NCI-H1694 treated with DMSO at 0.1 percent for 48 hours (cell line): Measurements from ENCODE around the gene FXYD3.

Source experiments
- DNase-seq: peaks from one replicate; lab custom pipeline; 2025; lab: John Stamatoyannopoulos, UW

Gene FXYD3, protein sequence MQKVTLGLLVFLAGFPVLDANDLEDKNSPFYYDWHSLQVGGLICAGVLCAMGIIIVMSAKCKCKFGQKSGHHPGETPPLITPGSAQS

DNA sequence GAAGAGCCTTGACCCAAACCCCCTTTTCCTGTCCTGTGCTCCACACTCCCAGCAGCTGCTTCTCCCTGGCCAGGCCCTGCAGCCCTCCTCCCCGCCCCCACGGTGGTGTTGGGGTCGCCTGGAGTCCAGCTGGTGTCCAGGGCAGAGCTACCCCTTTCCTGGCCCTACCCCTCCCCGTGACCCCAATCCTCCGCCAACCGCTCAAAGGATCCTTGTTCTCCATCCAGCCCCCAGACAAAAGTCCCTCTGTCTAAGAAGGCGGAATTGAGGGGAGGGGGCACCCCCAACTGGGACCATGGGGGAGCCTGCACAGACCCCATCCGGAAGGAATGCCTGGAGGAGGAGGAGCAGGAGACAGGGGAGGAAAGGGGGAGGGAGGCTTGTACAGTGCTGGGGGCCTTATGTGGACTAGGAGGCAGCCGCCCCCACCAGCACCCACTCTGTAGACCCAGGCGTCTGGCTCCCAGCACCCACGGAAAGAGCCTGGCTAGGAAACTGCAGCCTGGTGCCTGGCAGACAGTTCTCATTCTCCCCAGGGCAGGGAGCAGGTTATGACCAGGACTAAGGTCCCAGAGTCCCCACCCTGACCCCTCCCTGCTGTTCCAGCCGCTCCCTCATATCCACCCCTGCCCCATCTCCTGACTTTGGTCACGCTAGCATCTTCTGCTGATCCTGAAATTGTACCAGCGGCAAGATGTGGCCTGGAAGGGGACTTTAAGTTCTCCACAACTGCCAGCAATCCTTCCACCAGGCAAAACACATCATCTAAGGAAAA lies at the start of gene FXYD3:
Gene FXYD3, plus strand, starts transcription at position 647 of the 775 bp plus-strand sequence. CDS start 3,554 bp downstream, outside the sequence.
- DNase-seq: no peak

- DNase-seq: no peak
Observed at GRCh38 chr19:35066121-35066520, 49.5 kb upstream of the FXYD3 start.

DNA sequence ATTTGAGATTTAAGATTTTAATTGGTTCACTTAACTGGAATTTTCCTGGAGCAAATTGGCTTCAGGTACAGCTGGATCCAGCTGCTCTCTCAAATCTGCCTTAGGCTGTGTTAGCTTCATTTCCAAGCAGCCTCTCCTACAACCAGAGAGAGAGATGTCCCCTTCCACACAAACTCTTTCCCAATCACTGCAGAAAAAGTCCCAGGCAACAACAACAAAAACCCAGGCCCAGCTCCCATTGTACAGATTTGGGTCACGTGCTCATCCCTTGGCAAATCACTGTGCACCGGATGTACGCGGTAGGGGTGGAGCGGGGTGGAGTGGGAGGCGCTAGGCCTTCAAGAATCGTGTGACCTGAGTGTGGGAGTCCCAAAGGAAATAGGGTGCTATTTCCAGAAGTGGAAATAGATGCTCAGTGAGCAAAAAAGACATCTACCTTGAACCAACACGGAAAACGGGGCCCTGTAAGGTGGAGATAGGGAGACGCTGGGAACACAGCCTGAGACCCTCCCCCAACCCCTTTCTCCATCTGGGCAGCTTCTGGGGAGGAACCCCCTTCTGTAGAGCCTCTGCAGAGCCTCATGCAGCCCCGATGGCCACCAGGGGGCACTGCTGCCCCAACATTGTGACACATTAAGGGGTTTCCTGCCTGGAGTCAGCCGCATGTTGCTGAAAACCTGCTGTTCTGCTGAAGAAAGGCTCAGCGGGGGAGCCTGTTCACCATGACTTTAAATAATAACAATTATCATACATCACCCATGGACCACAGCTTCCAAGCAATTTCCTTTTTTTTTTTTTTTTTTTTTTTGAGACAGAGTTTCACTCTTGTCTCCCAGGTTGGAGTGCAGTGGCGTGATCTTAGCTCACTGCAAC lies 48.7 kb upstream of the FXYD3 start:
- peak; percentile 88 for DNase-seq

DNA sequence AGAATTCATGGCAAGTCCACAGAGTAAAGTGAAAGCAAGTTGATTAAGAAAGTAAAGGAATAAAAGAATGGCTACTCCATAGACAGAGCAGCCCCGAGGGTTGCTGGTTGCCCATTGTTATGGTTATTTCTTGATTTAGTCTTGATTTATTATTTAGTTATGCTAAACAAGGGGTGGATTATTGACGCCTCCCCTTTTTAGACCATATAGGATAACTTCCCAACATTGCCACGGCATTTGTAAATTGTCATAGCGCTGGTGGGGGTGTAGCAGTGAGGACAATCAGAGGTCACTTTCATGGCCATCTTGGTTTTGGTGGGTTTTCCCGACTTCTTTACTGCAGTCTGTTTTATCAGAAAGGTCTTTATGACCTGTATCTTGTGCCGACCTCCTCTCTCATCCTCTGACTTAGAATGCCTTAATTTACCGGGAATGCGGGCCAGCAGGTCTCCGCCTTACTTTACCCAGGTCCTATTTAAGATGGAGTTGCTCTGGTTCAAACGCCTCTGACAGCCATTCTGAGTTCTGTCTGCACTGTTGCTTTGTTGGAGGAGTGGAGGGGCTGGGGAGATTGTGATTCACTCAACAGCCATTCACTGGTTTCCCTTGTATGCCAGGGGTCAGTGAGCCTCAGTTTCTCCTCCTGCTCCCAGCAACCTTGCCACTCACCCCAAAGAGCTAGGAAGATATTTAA lies 46.5 kb upstream of the FXYD3 start:
- DNase-seq: no peak

- peak; percentile 11 for DNase-seq
Observed at GRCh38 chr19:35069696-35070095, 45.9 kb upstream of the FXYD3 start.

DNA sequence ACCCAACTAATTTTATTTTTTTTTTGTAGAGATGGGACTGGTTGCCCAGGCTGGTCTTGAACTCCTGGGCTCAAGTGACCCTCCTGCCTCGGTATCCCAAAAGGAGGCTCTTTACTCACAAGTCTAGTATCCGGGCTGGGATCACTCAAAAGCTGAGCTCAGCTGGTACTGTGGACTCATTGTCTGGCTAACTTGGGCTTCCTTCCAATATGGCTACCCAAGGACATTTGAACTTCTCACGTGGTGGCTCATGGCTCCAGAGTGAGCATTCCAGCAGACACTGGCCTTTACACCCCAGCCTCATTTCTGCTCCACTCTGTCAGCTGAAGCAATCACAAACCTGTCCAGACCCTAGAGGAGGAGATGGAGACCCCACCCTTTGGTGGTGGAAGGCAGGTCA lies 45.2 kb upstream of the FXYD3 start:
- no peak for DNase-seq

- DNase-seq: no peak
Observed at GRCh38 chr19:35073516-35073915, 42.1 kb upstream of the FXYD3 start.

- DNase-seq: no peak
Observed at GRCh38 chr19:35073941-35074340, 41.7 kb upstream of the FXYD3 start.

GRCh38 chr19:35074426-35075201 lies 41.0 kb upstream of the FXYD3 start:
- no peak for DNase-seq

DNA sequence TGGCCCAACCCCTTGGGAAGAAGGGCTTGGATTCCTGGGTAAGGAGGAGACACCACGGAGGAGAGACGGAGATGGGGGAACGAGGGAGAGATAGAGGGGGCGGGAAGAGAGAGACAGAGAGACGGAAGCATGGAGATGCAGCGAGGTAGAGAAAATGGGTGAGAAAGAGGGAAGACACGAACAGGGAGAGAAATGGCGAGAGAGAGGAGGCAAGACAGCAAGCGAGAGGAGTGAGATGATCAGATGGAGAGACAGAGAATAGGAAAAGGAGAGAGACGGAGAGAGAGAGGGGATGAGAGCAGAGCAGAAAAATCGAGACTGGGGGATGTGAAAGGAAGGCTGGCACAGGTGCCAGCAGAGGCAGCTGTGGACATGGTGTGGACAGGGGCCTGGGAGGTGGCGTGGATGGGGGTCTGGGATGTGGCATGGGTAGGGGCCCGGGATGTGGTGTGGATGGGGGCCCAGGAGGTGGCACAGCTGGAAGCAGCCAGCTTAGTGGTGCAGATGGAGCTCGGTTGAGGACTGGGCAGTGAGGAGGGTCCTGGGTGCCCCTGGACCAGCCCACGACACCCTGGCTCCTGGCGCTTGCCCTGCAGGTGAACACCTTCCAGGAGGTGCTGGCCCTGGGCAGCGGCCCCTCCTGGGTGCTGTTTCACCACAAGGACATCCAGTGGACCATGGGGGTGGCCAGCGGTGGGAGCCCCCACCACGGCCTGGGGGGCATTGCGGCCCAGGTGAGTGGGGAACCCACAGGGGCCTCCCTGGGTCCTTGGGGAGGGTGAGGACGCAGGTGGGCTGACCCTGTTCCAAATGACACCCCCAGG lies 40.2 kb upstream of the FXYD3 start:
- DNase-seq: no peak

- DNase-seq: no peak
Observed at GRCh38 chr19:35076026-35076370, 39.6 kb upstream of the FXYD3 start.

- DNase-seq: no peak
Observed at GRCh38 chr19:35076657-35077056, 39.0 kb upstream of the FXYD3 start.

GRCh38 chr19:35077411-35078223 lies 38.0 kb upstream of the FXYD3 start:
- DNase-seq: no peak

DNA sequence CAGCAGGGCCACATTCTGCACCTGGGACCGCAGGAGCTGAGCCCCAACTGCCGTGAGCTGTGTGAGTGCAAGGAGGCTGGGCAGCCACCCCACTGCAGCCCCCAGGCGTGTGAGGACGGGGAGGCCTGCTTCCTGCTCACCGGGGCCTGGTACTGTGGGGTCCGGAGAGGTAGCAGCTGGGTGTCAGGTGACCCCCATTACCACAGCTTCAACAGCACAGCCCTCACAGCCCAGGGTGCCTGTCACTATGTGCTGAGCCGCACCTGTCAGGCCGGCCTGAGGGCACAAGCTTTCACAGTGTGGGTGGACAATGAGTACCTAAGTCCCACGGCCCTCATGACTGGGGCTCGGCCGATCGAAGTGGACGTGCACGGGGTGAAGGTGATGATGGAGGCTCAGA lies 35.8 kb upstream of the FXYD3 start:
- DNase-seq: no peak

DNA sequence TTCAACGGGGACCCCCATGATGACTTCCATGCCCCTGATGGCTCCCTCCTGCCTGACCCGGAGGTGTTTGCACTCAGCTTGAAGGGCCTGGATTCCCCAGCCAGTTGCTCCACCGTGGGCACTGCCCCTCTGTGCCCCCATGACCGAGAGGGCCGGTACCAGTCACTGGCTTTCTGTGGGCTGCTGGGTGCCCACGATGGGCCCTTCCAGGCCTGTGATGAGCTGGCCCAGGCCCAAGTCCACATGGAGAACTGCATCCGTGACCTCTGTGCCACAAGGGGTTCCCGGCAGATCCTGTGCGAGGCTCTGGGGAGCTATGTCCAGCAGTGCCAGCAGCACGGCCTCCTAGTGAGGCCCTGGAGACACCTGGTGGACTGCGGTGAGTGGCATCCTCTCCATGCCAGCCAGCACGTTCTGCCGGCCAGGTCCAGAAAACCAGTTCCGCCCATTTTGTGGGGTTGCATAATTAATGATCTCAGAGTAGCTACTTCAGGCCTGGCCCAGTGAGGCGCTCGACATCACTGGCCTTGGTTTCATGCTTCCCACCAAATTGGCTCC lies 34.9 kb upstream of the FXYD3 start:
- no peak for DNase-seq

- no peak for DNase-seq
Observed at GRCh38 chr19:35081201-35081600, 34.4 kb upstream of the FXYD3 start.

- DNase-seq: no peak
Observed at GRCh38 chr19:35083691-35084508, 31.7 kb upstream of the FXYD3 start.

DNA sequence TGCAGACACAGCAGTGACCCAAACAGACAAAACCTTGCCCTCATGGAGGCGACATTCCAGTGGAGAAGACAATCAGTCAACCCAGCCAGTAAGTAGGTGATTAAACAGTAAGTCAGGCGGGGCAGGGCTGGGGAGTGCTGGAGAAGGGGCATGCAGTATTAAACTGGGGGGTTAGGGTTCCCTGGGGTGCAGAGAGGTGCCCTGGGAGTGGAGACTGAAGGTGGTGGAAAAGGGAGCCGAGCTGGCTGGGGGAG lies 31.2 kb upstream of the FXYD3 start:
- no peak for DNase-seq

DNA sequence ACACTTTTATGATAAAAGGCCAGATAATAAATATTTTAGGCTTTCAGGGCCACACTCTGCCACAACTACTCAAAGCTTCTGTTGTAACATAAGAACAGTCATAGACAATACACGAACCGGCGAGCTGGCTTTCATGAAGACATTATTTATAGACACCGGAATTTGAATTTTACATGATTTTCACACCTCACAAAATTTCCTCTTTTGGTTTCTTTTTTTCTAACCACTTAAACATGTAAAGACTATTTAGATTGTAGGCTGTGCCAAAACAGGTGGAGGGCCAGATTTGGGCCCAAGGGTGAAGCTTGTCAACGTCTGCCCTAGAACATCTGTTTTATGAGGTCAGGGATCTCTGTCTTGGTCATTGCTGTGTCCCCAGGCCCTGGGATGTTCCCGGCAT lies 29.7 kb upstream of the FXYD3 start:
- DNase-seq: no peak
